ENCODE results near the gene C11orf87. TPM values are rescaled to one million over a fixed set of nuclear protein-coding genes. Genes with fewer than 3 reads are reported as not detected.

Gene C11orf87
- total RNA-seq (0.13 and 0.52 TPM in 2 replicates), polyA plus RNA-seq (0.09 TPM in 1 of 2 replicates, not detected in the other)

- H3K4me3 ChIP-seq: peak within 1 kb of the TSS; percentile 10
- WGBS (ENCODE audit: low lambda C conversion rate, missing lambda C conversion rate): 5% methylated on average over 40 of the region's 54 CpGs
- peak within 1 kb of the TSS; percentile 49 for H2AFZ ChIP-seq
- no peaks in the 10 kb centered on the region for H3K9me2 ChIP-seq (replicated peaks; ENCODE audit: insufficient read depth)
- DNase-seq (ENCODE audit: low spot score): peak; percentile 16
- no peaks in the 10 kb centered on the region for H3K9me3 ChIP-seq (ENCODE audit: low read depth)
- peak within 1 kb of the TSS; percentile 96 for H3K4me2 ChIP-seq
- no peaks in the 10 kb centered on the region for H4K20me1 ChIP-seq (ENCODE audit: insufficient read depth, poor library complexity, severe bottlenecking)
- H3K36me3 ChIP-seq (replicated peaks; ENCODE audit: insufficient read depth, low read depth): no peaks in the 10 kb centered on the region
- no peak within 1 kb of the TSS for H3K27ac ChIP-seq
- TF ChIP-seq EZH2phosphoT487 (IDR thresholded peaks at IDR 0.05; ENCODE audit: low read depth, severe bottlenecking, unreplicated experiment) (no peak), EZH2 (IDR thresholded peaks at IDR 0.05; ENCODE audit: borderline replicate concordance) (no peak)
- H3K79me2 ChIP-seq: no peaks in the 10 kb centered on the region
- no peaks in the 10 kb centered on the region for H3K4me1 ChIP-seq (ENCODE audit: insufficient read depth)
- H3K27me3 ChIP-seq: peaks cover 68% of the 10 kb centered on the region
Observed at GRCh38 chr11:109421981-109422869, at the start of gene C11orf87. Gene C11orf87, plus strand, starts transcription at chr11:109422190. Its CDS starts 1,444 bp downstream, at chr11:109423634.

DNA sequence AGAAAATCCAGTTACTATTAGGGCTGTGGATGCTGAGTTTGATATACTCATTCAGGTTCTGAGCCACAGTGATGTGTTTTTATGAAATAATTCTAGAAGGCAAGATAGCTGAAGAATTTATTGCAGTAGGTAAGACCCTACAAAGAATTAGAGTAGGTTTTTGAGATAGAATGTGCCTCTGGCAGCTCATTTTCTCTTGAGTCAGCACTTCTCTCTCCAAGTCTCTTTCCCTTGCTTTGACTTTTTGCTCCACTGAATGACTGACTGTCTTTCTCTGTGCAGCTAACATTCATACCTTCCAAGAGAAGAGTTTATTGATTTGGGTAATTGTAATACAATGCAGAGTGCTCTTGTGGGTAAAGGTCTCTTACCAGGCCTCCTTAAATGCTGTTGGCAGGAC lies 48.0 kb upstream of the C11orf87 start:
- Histone ChIP-seq H3K27me3 (no peaks in the 10 kb centered on the region), H3K9me2 (replicated peaks; ENCODE audit: insufficient read depth) (no peaks in the 10 kb centered on the region), H3K4me2 (no peak overlapping the region), H3K79me2 (no peaks in the 10 kb centered on the region), H3K9me3 (ENCODE audit: low read depth) (no peaks in the 10 kb centered on the region), H2AFZ (no peak overlapping the region), H3K36me3 (replicated peaks; ENCODE audit: insufficient read depth, low read depth) (no peaks in the 10 kb centered on the region), H4K20me1 (ENCODE audit: insufficient read depth, poor library complexity, severe bottlenecking) (no peaks in the 10 kb centered on the region), H3K27ac (no peak overlapping the region), H3K4me1 (ENCODE audit: insufficient read depth) (no peaks in the 10 kb centered on the region), H3K4me3 (no peak overlapping the region)
- TF ChIP-seq, protein P1, sequence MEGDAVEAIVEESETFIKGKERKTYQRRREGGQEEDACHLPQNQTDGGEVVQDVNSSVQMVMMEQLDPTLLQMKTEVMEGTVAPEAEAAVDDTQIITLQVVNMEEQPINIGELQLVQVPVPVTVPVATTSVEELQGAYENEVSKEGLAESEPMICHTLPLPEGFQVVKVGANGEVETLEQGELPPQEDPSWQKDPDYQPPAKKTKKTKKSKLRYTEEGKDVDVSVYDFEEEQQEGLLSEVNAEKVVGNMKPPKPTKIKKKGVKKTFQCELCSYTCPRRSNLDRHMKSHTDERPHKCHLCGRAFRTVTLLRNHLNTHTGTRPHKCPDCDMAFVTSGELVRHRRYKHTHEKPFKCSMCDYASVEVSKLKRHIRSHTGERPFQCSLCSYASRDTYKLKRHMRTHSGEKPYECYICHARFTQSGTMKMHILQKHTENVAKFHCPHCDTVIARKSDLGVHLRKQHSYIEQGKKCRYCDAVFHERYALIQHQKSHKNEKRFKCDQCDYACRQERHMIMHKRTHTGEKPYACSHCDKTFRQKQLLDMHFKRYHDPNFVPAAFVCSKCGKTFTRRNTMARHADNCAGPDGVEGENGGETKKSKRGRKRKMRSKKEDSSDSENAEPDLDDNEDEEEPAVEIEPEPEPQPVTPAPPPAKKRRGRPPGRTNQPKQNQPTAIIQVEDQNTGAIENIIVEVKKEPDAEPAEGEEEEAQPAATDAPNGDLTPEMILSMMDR (IDR thresholded peaks at IDR 0.05; ENCODE audit: poor library complexity): no peak
- TF ChIP-seq EZH2 (IDR thresholded peaks at IDR 0.05; ENCODE audit: borderline replicate concordance): no peak
- TF ChIP-seq EZH2phosphoT487 (IDR thresholded peaks at IDR 0.05; ENCODE audit: low read depth, severe bottlenecking, unreplicated experiment): no peak
- DNase-seq (ENCODE audit: low spot score): no peak

DNA sequence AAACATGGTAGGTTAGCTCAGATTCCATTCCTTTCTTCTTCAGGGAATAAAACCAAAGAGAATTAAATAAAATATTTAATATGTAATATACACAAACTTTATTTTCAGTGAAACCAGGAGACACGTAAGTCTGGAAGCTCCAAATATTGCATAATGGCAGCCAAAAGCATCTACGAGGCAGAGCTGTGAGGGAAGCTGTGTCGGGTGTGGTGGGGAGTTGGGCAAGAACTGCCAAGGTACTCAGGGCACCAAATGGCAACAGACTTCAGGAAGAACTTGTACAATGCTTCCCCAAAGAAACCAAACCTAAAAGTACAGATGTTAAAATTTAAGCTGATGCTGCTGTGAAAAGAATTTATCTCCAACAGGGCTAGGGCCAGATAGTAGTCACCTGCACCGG lies 47.5 kb upstream of the C11orf87 start:
- 93% methylated on average over 4 of the region's 4 CpGs for WGBS (ENCODE audit: low lambda C conversion rate, missing lambda C conversion rate)
- Histone ChIP-seq H3K4me2 (no peak overlapping the region), H3K4me1 (ENCODE audit: insufficient read depth) (no peaks in the 10 kb centered on the region), H2AFZ (no peak overlapping the region), H3K27me3 (no peaks in the 10 kb centered on the region), H3K27ac (no peak overlapping the region), H3K9me2 (replicated peaks; ENCODE audit: insufficient read depth) (no peaks in the 10 kb centered on the region), H4K20me1 (ENCODE audit: insufficient read depth, poor library complexity, severe bottlenecking) (no peaks in the 10 kb centered on the region), H3K9me3 (ENCODE audit: low read depth) (no peaks in the 10 kb centered on the region), H3K79me2 (no peaks in the 10 kb centered on the region), H3K4me3 (no peak overlapping the region), H3K36me3 (replicated peaks; ENCODE audit: insufficient read depth, low read depth) (no peaks in the 10 kb centered on the region)
- no peak for DNase-seq (ENCODE audit: low spot score)
- no peak for TF ChIP-seq EZH2phosphoT487 (IDR thresholded peaks at IDR 0.05; ENCODE audit: low read depth, severe bottlenecking, unreplicated experiment)
- TF ChIP-seq EZH2 (IDR thresholded peaks at IDR 0.05; ENCODE audit: borderline replicate concordance): no peak
- TF ChIP-seq, protein P1 (IDR thresholded peaks at IDR 0.05; ENCODE audit: poor library complexity): no peak

- no peak overlapping the region for H3K4me3 ChIP-seq
- H3K36me3 ChIP-seq (replicated peaks; ENCODE audit: insufficient read depth, low read depth): no peaks in the 10 kb centered on the region
- TF ChIP-seq, protein P1 (IDR thresholded peaks at IDR 0.05; ENCODE audit: poor library complexity): no peak
- TF ChIP-seq EZH2 (IDR thresholded peaks at IDR 0.05; ENCODE audit: borderline replicate concordance) (no peak), EZH2phosphoT487 (IDR thresholded peaks at IDR 0.05; ENCODE audit: low read depth, severe bottlenecking, unreplicated experiment) (no peak)
- H2AFZ ChIP-seq: no peak overlapping the region
- no peaks in the 10 kb centered on the region for H3K9me2 ChIP-seq (replicated peaks; ENCODE audit: insufficient read depth)
- no peaks in the 10 kb centered on the region for H3K9me3 ChIP-seq (ENCODE audit: low read depth)
- H4K20me1 ChIP-seq (ENCODE audit: insufficient read depth, poor library complexity, severe bottlenecking): no peaks in the 10 kb centered on the region
- no peaks in the 10 kb centered on the region for H3K4me1 ChIP-seq (ENCODE audit: insufficient read depth)
- no peak overlapping the region for H3K27ac ChIP-seq
- H3K4me2 ChIP-seq: no peak overlapping the region
- no peaks in the 10 kb centered on the region for H3K79me2 ChIP-seq
- no peak for DNase-seq (ENCODE audit: low spot score)
- 70% methylated on average over 4 of the region's 4 CpGs for WGBS (ENCODE audit: low lambda C conversion rate, missing lambda C conversion rate)
- no peaks in the 10 kb centered on the region for H3K27me3 ChIP-seq
Observed at GRCh38 chr11:109377039-109377742, 44.8 kb upstream of the C11orf87 start.

Data from hepatocyte (in vitro differentiated cells).